Lower leg skin (tissue), 4 donors: ENCODE results near the gene SEPTIN12. TPM values are rescaled to one million over a fixed set of nuclear protein-coding genes. Genes with fewer than 3 reads are reported as not detected.

Source experiments
- DNase-seq, 2 donors: peaks; one replicate each; pipeline ENCODE4 v3.0.0-alpha.2; 2019; ENCODE audit warnings: low spot score in 2 of 2
- H3K4me3 ChIP-seq: fragments of 200-600 bp; sonication (generic); 2 replicates; pipeline ENCODE4 v1.5.1; 2017; ENCODE audit warnings: mild to moderate bottlenecking, low read depth; ENCODE audit not compliant: poor library complexity, severe bottlenecking
- POLR2A ChIP-seq, 2 donors: fragments of 450-650 bp; IDR thresholded peaks; one replicate each; pipeline ENCODE4 v1.6.1; 2016 to 2017; ENCODE audit warnings: antibody characterized with exemption in 2 of 2, mild to moderate bottlenecking in 1 of 2, moderate library complexity in 1 of 2
- WGBS, 2 donors: methylation state at CpG; one replicate each; pipeline ENCODE4 v1.1.5; 2018; 5-methylcytosine and 5-hydroxymethylcytosine counted together
- intact Hi-C: fragments of 100-400 bp; cut with DNase I; formaldehyde crosslinking; loops from one replicate; pipeline ENCODE4 v1.15.0; 2023; ENCODE audit warnings: low total_unique reads
- total RNA-seq, 4 donors: library from RNA; depleted of rRNA; stranded (reverse); fragments of >200 nt; gene quantifications; one replicate each; pipeline ENCODE4 v1.1.0, GENCODE V29; 2016
- TF ChIP-seq, protein P1 (sequence below), 3 donors: fragments of 450-650 bp; IDR thresholded peaks; one replicate each; pipeline ENCODE4 v1.5.1; 2016; ENCODE audit warnings: antibody characterized with exemption in 3 of 3, mild to moderate bottlenecking in 3 of 3, moderate library complexity in 2 of 3

Gene SEPTIN12
- total RNA-seq, 4 donors from 2014 or later, result not detected

DNA sequence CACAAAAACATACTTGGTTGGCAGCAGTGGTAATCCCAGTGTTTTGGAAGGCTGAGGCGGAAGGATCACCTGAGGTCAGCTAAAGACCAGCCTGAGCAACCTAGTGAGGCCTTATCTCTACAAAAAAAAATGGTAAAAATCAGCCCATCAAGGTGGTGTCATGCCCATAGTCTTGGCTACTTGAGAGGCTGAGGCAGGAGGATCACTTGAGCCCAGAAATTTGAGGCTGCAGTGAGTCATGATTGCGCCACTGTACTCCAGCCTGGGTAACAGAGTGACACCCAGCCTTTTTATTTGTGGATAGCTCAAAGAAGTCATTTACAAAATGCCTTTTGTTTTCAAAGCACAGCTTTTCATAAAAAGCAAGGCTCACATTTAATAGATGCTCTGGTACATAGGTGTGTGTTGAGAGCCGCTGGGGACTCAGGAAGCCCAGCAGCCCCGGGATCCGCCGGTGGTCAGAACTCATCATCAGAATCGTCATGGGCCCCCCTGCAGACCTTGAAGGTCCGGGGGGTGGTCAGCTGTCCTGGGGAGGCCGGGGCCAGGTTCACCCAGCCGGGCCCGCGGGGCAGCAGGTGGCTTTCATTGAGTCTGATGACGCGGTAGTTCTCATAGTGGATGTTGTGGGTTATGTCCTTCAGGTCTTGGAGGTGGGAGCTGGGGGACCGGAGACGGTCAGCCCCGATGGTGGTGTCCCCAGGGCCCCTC is 10.7 kb downstream of the SEPTIN12 start:
- TF ChIP-seq, protein P1, sequence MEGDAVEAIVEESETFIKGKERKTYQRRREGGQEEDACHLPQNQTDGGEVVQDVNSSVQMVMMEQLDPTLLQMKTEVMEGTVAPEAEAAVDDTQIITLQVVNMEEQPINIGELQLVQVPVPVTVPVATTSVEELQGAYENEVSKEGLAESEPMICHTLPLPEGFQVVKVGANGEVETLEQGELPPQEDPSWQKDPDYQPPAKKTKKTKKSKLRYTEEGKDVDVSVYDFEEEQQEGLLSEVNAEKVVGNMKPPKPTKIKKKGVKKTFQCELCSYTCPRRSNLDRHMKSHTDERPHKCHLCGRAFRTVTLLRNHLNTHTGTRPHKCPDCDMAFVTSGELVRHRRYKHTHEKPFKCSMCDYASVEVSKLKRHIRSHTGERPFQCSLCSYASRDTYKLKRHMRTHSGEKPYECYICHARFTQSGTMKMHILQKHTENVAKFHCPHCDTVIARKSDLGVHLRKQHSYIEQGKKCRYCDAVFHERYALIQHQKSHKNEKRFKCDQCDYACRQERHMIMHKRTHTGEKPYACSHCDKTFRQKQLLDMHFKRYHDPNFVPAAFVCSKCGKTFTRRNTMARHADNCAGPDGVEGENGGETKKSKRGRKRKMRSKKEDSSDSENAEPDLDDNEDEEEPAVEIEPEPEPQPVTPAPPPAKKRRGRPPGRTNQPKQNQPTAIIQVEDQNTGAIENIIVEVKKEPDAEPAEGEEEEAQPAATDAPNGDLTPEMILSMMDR (IDR thresholded peaks at IDR 0.05), result no peak
- TF ChIP-seq POLR2A (IDR thresholded peaks at IDR 0.05), result no peak
- H3K4me3 ChIP-seq, result no peak overlapping the region
- intact Hi-C loops, result no loop called here
- 84 to 85% methylated on average over 16 to 17 of the region's 17 CpGs for WGBS, 2 donors
- DNase-seq, result no peak

DNA sequence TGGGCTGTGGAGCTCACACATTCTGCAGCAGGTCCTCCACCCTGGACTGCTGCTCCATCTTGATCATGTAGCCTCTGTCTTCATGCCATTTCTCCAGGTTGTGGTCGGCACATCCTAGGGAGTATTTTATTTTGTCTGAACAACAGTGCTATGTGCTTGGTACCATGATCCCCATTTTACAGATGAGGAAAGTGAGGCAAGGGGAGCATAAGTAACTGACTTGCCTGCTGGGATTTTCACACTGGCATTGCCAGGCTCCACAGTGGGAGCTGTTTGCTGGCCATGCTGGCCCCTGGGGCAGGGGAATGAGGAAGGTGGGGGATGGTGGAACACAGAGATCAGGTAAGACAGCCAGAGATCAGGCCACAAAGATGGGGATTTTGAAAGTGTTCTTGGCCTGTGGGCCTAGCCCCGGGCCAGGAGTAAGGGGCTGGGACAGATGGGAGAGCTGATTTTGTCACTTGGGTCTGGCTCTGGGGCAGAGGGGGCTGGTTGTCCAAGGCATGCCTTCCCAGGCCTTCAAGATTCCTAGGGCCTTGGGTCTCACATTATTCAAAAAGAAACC is 11.9 kb downstream of the SEPTIN12 start:
- TF ChIP-seq POLR2A (IDR thresholded peaks at IDR 0.05), result no peak
- TF ChIP-seq, protein P1 (IDR thresholded peaks at IDR 0.05), result no peak
- no peak for DNase-seq
- WGBS, 2 donors, result 87 to 100% methylated on average over 2 of the region's 2 CpGs
- intact Hi-C loops, result no loop called here
- H3K4me3 ChIP-seq, result no peak overlapping the region

DNA sequence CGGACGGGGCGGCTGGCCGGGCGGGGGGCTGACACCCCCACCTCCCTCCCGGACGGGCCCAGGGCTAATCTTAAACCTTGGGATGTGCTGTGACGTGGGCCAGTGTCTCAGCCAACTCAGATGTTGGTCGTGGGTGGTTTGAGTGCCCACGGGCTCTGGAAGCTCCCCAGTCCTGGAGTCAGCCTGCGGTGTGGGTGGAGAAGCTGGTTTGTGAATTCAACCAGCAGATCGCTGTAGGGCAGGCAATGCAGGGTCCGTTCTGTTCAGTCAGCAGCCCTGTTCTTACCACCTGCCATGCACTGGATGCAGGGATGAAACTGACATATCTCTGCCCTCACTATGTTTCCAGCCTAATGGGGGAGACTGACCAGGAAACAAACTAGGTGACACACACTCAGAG is 13.1 kb downstream of the SEPTIN12 start:
- no peak overlapping the region for H3K4me3 ChIP-seq
- WGBS, 2 donors, result 37 to 41% methylated on average over 6 to 10 of the region's 13 CpGs
- intact Hi-C loops, result no loop called here
- DNase-seq, result no peak
- TF ChIP-seq POLR2A (IDR thresholded peaks at IDR 0.05), result no peak
- TF ChIP-seq, protein P1 (IDR thresholded peaks at IDR 0.05), result no peak

DNA sequence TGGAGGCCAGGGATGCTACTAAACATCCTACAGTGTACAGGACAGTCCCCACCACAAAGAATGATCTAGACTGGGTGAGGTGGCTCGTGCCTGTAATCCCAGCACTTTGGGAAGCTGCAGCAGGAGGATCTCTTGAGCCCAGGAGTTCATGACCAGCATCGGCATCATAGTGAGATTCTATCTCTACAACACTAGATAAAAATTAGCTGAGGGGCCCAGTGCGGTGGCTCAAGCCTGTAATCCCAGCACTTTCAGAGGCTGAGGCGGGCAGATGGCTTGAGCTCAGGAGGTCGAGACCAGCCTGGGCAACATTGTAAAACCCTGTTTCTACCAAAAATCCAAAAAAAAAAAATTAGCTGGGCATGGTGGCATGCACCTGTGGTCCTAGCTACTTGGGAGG is 15.8 kb downstream of the SEPTIN12 start:
- 88 to 90% methylated on average over 5 of the region's 5 CpGs for WGBS, 2 donors
- intact Hi-C loops, result no loop called here
- no peak for DNase-seq
- H3K4me3 ChIP-seq, result no peak overlapping the region
- TF ChIP-seq, protein P1 (IDR thresholded peaks at IDR 0.05), result no peak
- no peak for TF ChIP-seq POLR2A (IDR thresholded peaks at IDR 0.05)

DNA sequence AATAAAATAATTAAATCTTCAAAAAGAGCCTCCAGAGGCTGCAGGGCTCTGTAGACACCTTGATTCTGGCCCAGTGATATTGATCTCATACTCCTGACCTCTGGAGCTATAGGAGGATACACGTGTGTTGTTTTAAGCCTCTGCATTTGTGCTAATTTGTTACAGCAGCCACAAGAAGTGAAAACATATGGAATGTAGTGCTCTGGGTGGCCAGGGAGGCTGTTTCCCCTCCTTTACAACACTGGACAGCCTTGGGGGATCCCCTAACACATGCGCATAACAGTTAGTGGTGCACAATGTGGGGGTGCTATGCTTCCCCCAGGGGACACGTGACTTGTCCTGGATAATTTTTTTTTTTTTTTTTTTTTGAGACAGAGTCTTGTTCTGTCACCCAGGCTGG is 16.5 kb downstream of the SEPTIN12 start:
- intact Hi-C loops, result no loop called here
- DNase-seq, result no peak
- no peak for TF ChIP-seq POLR2A (IDR thresholded peaks at IDR 0.05)
- TF ChIP-seq, protein P1 (IDR thresholded peaks at IDR 0.05), result no peak
- WGBS, 2 donors, result 53 to 54% methylated on average over 3 of the region's 3 CpGs
- no peak overlapping the region for H3K4me3 ChIP-seq

DNA sequence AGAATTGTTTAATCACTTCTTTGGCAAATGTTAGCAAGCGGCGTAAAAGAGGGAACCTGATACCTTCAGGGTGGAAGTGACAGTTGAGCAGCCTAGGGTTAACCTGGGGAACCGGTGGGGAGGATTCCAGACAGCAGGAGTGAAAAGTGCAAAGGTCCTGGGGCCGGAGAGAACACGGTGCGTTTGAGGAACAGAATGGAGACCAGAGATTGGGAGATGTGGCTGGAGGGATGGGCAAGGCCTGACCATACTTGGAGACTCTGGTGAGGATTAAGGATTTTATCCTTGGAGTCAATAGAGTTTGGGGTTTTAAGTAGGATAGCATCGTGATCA is 18.9 kb downstream of the SEPTIN12 start:
- 58 to 66% methylated on average over 7 of the region's 7 CpGs for WGBS, 2 donors
- TF ChIP-seq, protein P1 (IDR thresholded peaks at IDR 0.05), result no peak
- no peak for TF ChIP-seq POLR2A (IDR thresholded peaks at IDR 0.05)
- intact Hi-C loops, result no loop called here
- no peak overlapping the region for H3K4me3 ChIP-seq
- DNase-seq, result no peak
